HG02623 (cell line): ENCODE measurements around the gene ALOX5.
"Not testable (repeated sequence)": the region's sequence is repeated elsewhere in the genome, so short reads cannot be mapped to it uniquely, and the experiment has no call there.

Source experiments
- ATAC-seq: cut with Tn5 transposase; IDR thresholded peaks from one replicate; pipeline ENCODE4 v1.9.1; 2021; ENCODE audit warnings: moderate library complexity; ENCODE audit not compliant: unreplicated experiment

Gene ALOX5

DNA sequence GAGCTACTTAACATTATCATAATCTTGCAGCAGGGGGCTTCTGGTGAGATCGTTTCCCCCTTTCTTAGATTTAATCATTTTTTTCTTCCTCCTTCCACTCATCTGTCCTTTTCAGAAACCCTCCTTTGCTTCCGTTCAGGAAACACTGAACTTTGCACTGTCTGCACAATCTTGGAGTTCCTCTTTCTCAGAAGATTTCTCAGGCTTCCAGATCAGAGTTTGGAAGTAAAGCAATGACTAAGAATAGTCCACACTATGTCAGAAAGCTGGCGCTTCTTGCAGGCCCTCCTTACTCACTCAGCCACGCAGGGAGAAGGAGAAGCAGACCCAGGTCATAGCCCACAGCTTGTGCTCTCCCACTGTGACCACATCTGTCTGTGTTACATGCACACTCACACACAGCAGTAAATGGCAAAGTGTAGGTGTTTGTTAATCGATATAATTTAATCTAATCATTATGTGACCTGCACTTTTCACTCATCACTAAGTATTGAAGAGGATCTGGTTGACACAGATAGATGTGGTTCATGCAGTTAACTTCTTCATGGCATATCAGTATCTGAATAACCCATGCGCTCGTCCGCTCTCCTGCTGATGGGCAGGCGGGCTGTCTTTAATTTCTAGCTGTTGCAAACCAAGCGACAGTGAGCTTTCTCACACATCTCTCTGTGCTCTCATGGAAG lies 30.2 kb downstream of the ALOX5 start:
- peak; percentile 50 for ATAC-seq

GRCh38 chr10:45404770-45405120 lies 30.7 kb downstream of the ALOX5 start:
- ATAC-seq = no peak

DNA sequence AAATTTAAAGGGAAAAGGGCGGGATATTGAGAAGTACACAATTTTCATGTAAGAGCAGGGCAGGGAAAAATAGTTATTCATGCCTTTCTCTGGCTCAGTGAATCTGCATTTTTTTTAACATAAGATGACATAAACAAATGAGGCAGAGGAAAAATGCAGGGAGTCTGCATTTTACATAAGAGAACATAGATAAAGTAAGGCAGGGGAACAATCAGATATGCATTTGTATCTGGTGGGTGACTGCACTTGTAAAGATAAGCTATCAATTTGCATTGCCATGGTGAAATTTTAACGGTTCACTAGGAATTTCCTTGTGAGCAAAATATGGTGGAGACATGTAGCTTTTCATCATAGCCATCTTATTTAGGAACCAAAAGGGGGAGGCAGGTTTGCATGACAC lies 33.5 kb downstream of the ALOX5 start:
- ATAC-seq = no peak

GRCh38 chr10:45408421-45409319 lies 34.7 kb downstream of the ALOX5 start:
- no peak for ATAC-seq

- ATAC-seq = not testable (repeated sequence)
Measured at GRCh38 chr10:45409347-45409746, 35.3 kb downstream of the ALOX5 start.

GRCh38 chr10:45409782-45410181 lies 35.8 kb downstream of the ALOX5 start:
- ATAC-seq = no peak

DNA sequence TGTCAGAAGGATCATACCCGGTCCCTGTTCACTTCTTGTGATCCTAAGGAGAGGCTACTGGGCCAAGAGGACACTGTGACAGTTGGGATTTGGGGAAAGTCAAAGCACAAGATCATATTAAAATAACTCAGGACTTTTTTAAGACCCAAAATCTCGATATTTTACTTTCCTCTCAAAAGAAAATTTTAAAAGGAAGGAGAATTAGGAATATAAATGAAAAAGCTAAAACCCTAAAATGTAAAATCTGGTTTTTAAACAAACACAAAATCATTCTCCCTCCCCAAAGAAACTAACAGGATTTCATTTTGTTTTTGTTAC lies 36.4 kb downstream of the ALOX5 start:
- ATAC-seq = no peak

DNA sequence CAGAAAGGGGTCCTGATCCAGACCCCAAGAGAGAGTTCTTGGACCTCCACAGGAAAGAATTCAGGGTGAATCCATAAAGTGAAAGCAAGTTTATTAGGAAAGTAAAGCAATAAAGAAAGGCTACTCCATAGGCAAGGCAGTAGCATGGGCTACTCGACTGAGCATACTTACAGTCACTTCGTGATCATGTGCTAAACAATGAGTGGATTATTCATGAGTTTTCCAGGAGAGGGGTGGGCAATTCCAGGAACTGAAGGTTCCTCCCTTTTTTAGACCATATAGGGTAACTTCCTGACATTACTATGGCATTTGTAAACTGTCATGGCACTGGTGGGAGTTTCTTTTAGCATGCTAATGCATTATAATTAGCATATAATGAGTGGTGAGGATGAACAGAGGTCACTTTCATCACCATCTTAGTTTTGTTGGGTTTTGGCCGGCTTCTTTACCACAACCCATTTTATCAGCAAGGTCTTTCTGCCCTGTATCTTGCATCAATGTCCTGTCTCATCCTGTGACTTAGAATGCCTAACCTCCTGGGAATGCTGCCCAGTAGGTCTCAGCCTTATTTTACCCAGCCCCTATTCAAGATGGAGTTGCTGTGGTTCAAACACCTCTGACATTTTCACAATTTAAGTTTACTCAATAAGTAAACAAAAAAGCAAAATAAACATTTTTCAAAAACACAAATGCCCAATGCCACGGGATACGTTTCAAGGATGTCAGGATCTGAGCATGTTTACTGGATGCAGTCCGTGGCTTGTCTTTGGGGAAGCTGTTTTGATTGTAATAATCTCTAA lies 37.0 kb downstream of the ALOX5 start:
- ATAC-seq = no peak

- no peak for ATAC-seq
Measured at GRCh38 chr10:45411607-45411940, 37.6 kb downstream of the ALOX5 start.

GRCh38 chr10:45415062-45415461 lies 41.0 kb downstream of the ALOX5 start:
- ATAC-seq = not testable (repeated sequence)

DNA sequence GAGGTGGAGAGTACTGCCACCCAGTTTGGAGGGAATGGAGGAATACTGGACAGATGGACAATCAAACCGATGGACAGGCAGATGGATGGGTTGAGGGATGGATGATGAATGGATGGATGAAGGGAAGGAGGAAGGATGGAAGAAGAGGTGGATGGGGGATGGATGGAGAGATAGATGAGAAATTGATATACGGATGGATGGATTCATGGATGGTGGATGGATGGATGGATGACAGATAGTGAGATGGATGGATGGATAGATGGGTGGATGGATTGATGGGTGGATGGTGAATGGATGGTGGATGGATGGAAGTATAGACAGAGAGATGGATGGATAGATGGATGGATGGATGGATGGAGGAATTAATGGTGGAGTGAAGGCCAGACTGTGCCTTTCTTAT lies 42.6 kb downstream of the ALOX5 start:
- no peak for ATAC-seq

GRCh38 chr10:45417746-45418145 lies 43.7 kb downstream of the ALOX5 start:
- no peak for ATAC-seq

DNA sequence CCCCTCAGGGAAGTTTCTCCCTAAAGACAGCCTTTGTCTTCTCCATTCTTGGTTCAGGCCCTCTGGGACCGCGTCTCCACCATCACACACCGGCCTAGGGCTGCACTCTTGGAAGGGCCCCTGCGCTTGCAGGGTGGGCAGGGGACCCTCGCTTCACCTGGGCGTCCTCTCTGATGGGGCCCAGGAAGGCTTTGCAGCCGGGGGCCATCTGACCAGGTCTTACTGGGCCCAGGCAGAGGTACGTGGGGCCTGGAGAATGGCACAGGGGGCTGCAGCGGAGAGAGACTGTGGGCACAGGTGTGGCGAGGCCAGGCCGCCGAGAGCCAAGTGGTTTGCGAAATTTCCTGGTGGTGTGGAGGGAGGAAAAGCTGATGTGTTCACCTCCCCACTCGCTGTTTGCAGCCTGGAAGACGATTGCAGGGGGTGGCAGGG lies 44.4 kb downstream of the ALOX5 start:
- ATAC-seq = no peak

DNA sequence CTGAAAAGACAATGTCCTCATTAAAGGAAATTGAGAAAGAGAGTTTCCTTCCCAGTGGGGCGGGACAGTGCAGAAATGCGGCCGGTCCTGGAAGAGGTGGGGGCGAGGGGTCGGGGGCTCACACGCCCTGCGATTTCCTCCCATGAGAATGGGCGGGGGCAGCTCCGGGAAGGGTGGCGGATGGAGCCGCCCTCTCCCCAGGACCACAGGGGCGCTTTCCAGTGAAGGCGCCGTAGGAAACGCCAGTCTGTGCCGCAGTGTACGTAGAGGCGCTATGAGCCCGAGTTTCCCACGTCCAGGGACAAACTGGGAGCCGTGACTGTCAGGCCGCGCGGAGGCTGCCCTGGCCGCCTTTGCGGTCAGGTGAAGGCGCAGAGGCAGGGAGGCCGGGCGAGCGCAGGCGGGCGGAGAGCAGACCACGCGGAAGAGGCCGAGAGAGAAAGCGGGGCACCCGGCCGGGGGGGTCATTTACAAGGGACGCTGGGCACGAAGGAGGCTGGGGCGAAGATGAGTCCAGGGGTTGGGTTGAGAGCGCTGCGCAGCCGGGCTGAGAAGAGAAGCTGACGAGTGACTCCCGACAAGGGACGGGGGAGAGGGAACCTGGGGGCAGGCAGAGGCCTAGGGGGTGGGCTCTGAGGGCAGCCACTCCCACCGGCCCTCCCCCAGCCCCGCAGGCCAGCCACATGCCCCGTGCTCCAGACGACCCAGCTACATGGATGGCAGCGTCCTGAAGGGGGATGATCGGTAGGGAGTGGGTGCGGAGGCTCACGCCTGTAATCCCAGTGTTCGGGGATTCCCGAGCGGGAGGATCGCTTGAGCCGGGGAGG lies 45.0 kb downstream of the ALOX5 start:
- ATAC-seq = peak; percentile 50

- ATAC-seq = no peak
Measured at GRCh38 chr10:45419676-45420025, 45.6 kb downstream of the ALOX5 start.

GRCh38 chr10:45420453-45421192 lies 46.6 kb downstream of the ALOX5 start:
- peak; percentile 56 for ATAC-seq

GRCh38 chr10:45421221-45422097 lies 47.4 kb downstream of the ALOX5 start:
- no peak for ATAC-seq

GRCh38 chr10:45422207-45422865 lies 48.3 kb downstream of the ALOX5 start:
- no peak for ATAC-seq
